HepG2 (cell line): ENCODE data around the gene OSBPL2.

Experiments
- GLMP ChIP-seq: sonication (generic); formaldehyde crosslinking; IDR thresholded peaks from 2 replicates; pipeline ENCODE4 v1.9.0; 2021; ENCODE audit warnings: missing genetic modification reagents, mild to moderate bottlenecking, borderline replicate concordance
- POLR2A ChIP-seq, 2 experiments: IDR thresholded peaks; 2 replicates each; pipeline ENCODE4 v1.6.1; 2011; ENCODE audit warnings: low read depth in 2 of 2, low read length in 2 of 2, mild to moderate bottlenecking in 1 of 2, moderate library complexity in 1 of 2; ENCODE audit not compliant: insufficient read depth in 1 of 2
- POLR2AphosphoS5 ChIP-seq: IDR thresholded peaks from 2 replicates; pipeline ENCODE4 v1.6.1; 2012; ENCODE audit warnings: low read depth, low read length
- TCF7 ChIP-seq: sonication (generic); IDR thresholded peaks from 2 replicates; pipeline ENCODE4 v1.6.1; 2016; ENCODE audit warnings: antibody characterized with exemption, low read depth

DNA sequence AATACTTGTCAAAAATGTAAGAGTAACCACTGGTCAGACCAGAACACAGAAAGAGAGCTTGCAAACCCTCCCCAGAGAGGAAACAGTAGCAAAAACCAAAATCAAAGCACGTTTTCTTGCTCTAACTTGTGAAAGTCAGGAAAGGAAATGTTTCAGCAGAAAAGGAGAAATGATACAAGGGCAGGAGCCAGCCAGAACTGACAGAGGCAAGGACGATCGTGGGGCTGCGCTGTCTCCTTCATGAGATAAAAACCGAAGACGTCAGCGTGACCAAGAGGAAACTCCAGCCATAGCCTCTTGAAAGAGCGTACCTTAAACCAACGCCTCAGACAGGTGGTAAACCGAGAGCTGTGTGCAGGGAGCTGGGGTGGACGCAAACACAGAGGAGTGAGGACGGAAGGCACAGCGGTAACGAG, 101.3 kb downstream of the OSBPL2 start:
- TF ChIP-seq POLR2AphosphoS5 (0 out of 2 replicates have a peak, but pooled peaks have one; percentile 17), TCF7 (no peak), GLMP (no peak), POLR2A (IDR thresholded peaks at IDR 0.05; ENCODE audit: insufficient read depth in 1 of 2, low read depth in 2 of 2, low read length in 2 of 2) (no peak)
